Central memory CD8-positive, alpha-beta T cell (primary cell): ENCODE measurements around the gene BTG1.
"Not testable (repeated sequence)": the region's sequence is repeated elsewhere in the genome, so short reads cannot be mapped to it uniquely, and the experiment has no call there.

Experiments
- ATAC-seq: fragments of 150-1000 bp; cut with Tn5 transposase; replicated peaks from 2 replicates; pipeline ENCODE4 v1.10.0; 2022; ENCODE audit warnings: mild to moderate bottlenecking, moderate FRiP score, moderate number of reproducible peaks; ENCODE audit not compliant: poor library complexity, severe bottlenecking; ENCODE audit errors: extremely low read depth
- DNase-seq, 2 donors: peaks; one replicate each; pipeline ENCODE4 v3.0.0; 2021; ENCODE audit warnings: low spot score in 2 of 2
- H3K27ac Mint-ChIP-seq: one replicate; pipeline ENCODE4 v1.8.0; 2022; ENCODE audit warnings: low read depth, mild to moderate bottlenecking, moderate library complexity, mixed read lengths
- H3K27me3 Mint-ChIP-seq: one replicate; pipeline ENCODE4 v1.8.0; 2022; ENCODE audit warnings: mixed read lengths
- H3K36me3 Mint-ChIP-seq: one replicate; pipeline ENCODE4 v1.8.0; 2022; ENCODE audit warnings: mild to moderate bottlenecking, moderate library complexity, mixed read lengths; ENCODE audit not compliant: insufficient read depth
- H3K4me1 Mint-ChIP-seq: one replicate; pipeline ENCODE4 v1.8.0; 2022; ENCODE audit warnings: mixed read lengths
- H3K4me3 Mint-ChIP-seq: one replicate; pipeline ENCODE4 v1.8.0; 2022; ENCODE audit warnings: mild to moderate bottlenecking, moderate library complexity, mixed read lengths
- H3K9me3 Mint-ChIP-seq: one replicate; pipeline ENCODE4 v1.8.0; 2022; ENCODE audit warnings: mixed read lengths

BTG1 gene

GRCh38 chr12:92136026-92136730 is 9.5 kb downstream of the BTG1 start:
- peak overlapping the region; percentile 99 for H3K27ac Mint-ChIP-seq
- no peaks in the 10 kb centered on the region for H3K9me3 Mint-ChIP-seq
- peaks cover 72% of the 10 kb centered on the region for H3K4me1 Mint-ChIP-seq
- ATAC-seq (no peak), DNase-seq (no peak)
- H3K27me3 Mint-ChIP-seq, result no peaks in the 10 kb centered on the region
- peaks cover 66% of the 10 kb centered on the region for H3K36me3 Mint-ChIP-seq
- H3K4me3 Mint-ChIP-seq, result peak overlapping the region; percentile 89

GRCh38 chr12:92135541-92135940 is 10.1 kb downstream of the BTG1 start:
- ATAC-seq, H3K9me3 Mint-ChIP-seq, H3K27me3 Mint-ChIP-seq, DNase-seq: not testable (repeated sequence)
- Mint-ChIP-seq H3K4me1 (peaks cover 77% of the 10 kb centered on the region), H3K4me3 (peak overlapping the region; percentile 89), H3K27ac (peak overlapping the region; percentile 99), H3K36me3 (peaks cover 65% of the 10 kb centered on the region)

- H3K27ac Mint-ChIP-seq, result peak overlapping the region; percentile 99
- H3K9me3 Mint-ChIP-seq, result no peaks in the 10 kb centered on the region
- H3K36me3 Mint-ChIP-seq, result peaks cover 63% of the 10 kb centered on the region
- H3K4me3 Mint-ChIP-seq, result peak overlapping the region; percentile 89
- no peak for ATAC-seq
- H3K27me3 Mint-ChIP-seq, result no peaks in the 10 kb centered on the region
- DNase-seq, result no peak
- H3K4me1 Mint-ChIP-seq, result peaks cover 74% of the 10 kb centered on the region
Observed at GRCh38 chr12:92134638-92135274, 10.9 kb downstream of the BTG1 start.

- H3K4me1 Mint-ChIP-seq, result peaks cover 77% of the 10 kb centered on the region
- ATAC-seq, result no peak
- H3K36me3 Mint-ChIP-seq, result peaks cover 63% of the 10 kb centered on the region
- no peaks in the 10 kb centered on the region for H3K9me3 Mint-ChIP-seq
- DNase-seq, result no peak
- H3K27me3 Mint-ChIP-seq, result no peaks in the 10 kb centered on the region
- peak overlapping the region; percentile 89 for H3K4me3 Mint-ChIP-seq
- H3K27ac Mint-ChIP-seq, result peak overlapping the region; percentile 99
Observed at GRCh38 chr12:92133795-92134637, 11.6 kb downstream of the BTG1 start.

GRCh38 chr12:92133171-92133570 is 12.5 kb downstream of the BTG1 start:
- Mint-ChIP-seq H3K36me3 (peaks cover 60% of the 10 kb centered on the region), H3K9me3 (no peaks in the 10 kb centered on the region), H3K4me1 (peaks cover 80% of the 10 kb centered on the region), H3K27ac (peak overlapping the region; percentile 99), H3K27me3 (no peaks in the 10 kb centered on the region), H3K4me3 (peak overlapping the region; percentile 89)
- peak; percentile 11 for ATAC-seq
- DNase-seq, result no peak

- peak; percentile 54 for ATAC-seq
- no peak for DNase-seq
- no peaks in the 10 kb centered on the region for H3K9me3 Mint-ChIP-seq
- H3K36me3 Mint-ChIP-seq, result peaks cover 57% of the 10 kb centered on the region
- peaks cover 72% of the 10 kb centered on the region for H3K4me1 Mint-ChIP-seq
- H3K27me3 Mint-ChIP-seq, result no peaks in the 10 kb centered on the region
- peak overlapping the region; percentile 89 for H3K4me3 Mint-ChIP-seq
- peak overlapping the region; percentile 84 for H3K27ac Mint-ChIP-seq
Observed at GRCh38 chr12:92132288-92132687, 13.4 kb downstream of the BTG1 start.

GRCh38 chr12:92130999-92131398 is 14.6 kb downstream of the BTG1 start:
- Mint-ChIP-seq H3K27ac (peak overlapping the region; percentile 84), H3K36me3 (peaks cover 57% of the 10 kb centered on the region), H3K27me3 (no peaks in the 10 kb centered on the region), H3K4me3 (peak overlapping the region; percentile 89), H3K9me3 (no peaks in the 10 kb centered on the region), H3K4me1 (peaks cover 68% of the 10 kb centered on the region)
- DNase-seq (no peak), ATAC-seq (no peak)

GRCh38 chr12:92129609-92130008 is 16.0 kb downstream of the BTG1 start:
- H3K27me3 Mint-ChIP-seq, result no peaks in the 10 kb centered on the region
- H3K4me1 Mint-ChIP-seq, result peaks cover 76% of the 10 kb centered on the region
- ATAC-seq (no peak), DNase-seq (no peak)
- peak overlapping the region; percentile 89 for H3K4me3 Mint-ChIP-seq
- H3K27ac Mint-ChIP-seq, result no peak overlapping the region
- peaks cover 57% of the 10 kb centered on the region for H3K36me3 Mint-ChIP-seq
- no peaks in the 10 kb centered on the region for H3K9me3 Mint-ChIP-seq

GRCh38 chr12:92128612-92129011 is 17.0 kb downstream of the BTG1 start:
- Mint-ChIP-seq H3K4me3 (no peak overlapping the region), H3K36me3 (peaks cover 54% of the 10 kb centered on the region)

GRCh38 chr12:92124689-92125029 is 21.0 kb downstream of the BTG1 start:
- Mint-ChIP-seq H3K4me3 (no peak overlapping the region), H3K27me3 (no peaks in the 10 kb centered on the region), H3K4me1 (peaks cover 48% of the 10 kb centered on the region), H3K9me3 (peaks cover 10% of the 10 kb centered on the region), H3K36me3 (peaks cover 47% of the 10 kb centered on the region), H3K27ac (peak overlapping the region; percentile 85)
- no peak for ATAC-seq
- no peak for DNase-seq

More at GRCh38 chr12:92128612-92129011, 17.0 kb downstream of the BTG1 start:
- H3K9me3 Mint-ChIP-seq, result no peaks in the 10 kb centered on the region
- peaks cover 76% of the 10 kb centered on the region for H3K4me1 Mint-ChIP-seq
- ATAC-seq (no peak), DNase-seq (no peak)
- H3K27ac Mint-ChIP-seq, result peak overlapping the region; percentile 32
- no peaks in the 10 kb centered on the region for H3K27me3 Mint-ChIP-seq

GRCh38 chr12:92123780-92124688 is 21.6 kb downstream of the BTG1 start:
- H3K27ac Mint-ChIP-seq, result peak overlapping the region; percentile 85
- no peak overlapping the region for H3K4me3 Mint-ChIP-seq
- H3K27me3 Mint-ChIP-seq, result no peaks in the 10 kb centered on the region
- ATAC-seq, result no peak
- H3K9me3 Mint-ChIP-seq, result peaks cover 10% of the 10 kb centered on the region
- peaks cover 48% of the 10 kb centered on the region for H3K36me3 Mint-ChIP-seq
- H3K4me1 Mint-ChIP-seq, result peaks cover 42% of the 10 kb centered on the region
- DNase-seq, result no peak
